DOHH2 (cell line): ENCODE measurements around the gene FAF2.

Experiments
- CTCF ChIP-seq: fragments of 200-600 bp; sonication (generic); IDR thresholded peaks from one replicate; pipeline ENCODE4 v1.5.1; 2014; ENCODE audit warnings: antibody characterized with exemption, mild to moderate bottlenecking, low read depth, low read length; ENCODE audit not compliant: poor library complexity, severe bottlenecking
- EZH2phosphoT487 ChIP-seq: fragments of 200-600 bp; sonication (generic); IDR thresholded peaks from 2 replicates; pipeline ENCODE4 v1.6.1; 2017; ENCODE audit warnings: borderline replicate concordance, mild to moderate bottlenecking, antibody characterized with exemption, low read length, moderate library complexity, mixed read lengths

GRCh38 chr5:176524138-176524537 is 76.0 kb downstream of the FAF2 start:
- TF ChIP-seq CTCF, result no peak
- TF ChIP-seq EZH2phosphoT487, result no peak
